Measurements from ENCODE around the gene CCND2. TPM values are rescaled to one million over a fixed set of nuclear protein-coding genes. Genes with fewer than 3 reads are reported as not detected.

CCND2 gene
- total RNA-seq, 1 experiment from 2014 or later, result 194 TPM

DNA sequence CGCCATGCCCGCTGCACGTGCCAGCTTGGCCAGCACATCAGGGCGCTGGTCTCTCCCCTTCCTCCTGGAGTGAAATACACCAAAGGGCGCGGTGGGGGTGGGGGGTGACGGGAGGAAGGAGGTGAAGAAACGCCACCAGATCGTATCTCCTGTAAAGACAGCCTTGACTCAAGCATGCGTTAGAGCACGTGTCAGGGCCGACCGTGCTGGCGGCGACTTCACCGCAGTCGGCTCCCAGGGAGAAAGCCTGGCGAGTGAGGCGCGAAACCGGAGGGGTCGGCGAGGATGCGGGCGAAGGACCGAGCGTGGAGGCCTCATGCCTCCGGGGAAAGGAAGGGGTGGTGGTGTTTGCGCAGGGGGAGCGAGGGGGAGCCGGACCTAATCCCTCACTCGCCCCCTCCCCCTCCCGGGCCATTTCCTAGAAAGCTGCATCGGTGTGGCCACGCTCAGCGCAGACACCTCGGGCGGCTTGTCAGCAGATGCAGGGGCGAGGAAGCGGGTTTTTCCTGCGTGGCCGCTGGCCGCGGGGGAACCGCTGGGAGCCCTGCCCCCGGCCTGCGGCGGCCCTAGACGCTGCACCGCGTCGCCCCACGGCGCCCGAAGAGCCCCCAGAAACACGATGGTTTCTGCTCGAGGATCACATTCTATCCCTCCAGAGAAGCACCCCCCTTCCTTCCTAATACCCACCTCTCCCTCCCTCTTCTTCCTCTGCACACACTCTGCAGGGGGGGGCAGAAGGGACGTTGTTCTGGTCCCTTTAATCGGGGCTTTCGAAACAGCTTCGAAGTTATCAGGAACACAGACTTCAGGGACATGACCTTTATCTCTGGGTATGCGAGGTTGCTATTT is 914 bp upstream of the CCND2 start (continued):
- TF ChIP-seq, protein P1, sequence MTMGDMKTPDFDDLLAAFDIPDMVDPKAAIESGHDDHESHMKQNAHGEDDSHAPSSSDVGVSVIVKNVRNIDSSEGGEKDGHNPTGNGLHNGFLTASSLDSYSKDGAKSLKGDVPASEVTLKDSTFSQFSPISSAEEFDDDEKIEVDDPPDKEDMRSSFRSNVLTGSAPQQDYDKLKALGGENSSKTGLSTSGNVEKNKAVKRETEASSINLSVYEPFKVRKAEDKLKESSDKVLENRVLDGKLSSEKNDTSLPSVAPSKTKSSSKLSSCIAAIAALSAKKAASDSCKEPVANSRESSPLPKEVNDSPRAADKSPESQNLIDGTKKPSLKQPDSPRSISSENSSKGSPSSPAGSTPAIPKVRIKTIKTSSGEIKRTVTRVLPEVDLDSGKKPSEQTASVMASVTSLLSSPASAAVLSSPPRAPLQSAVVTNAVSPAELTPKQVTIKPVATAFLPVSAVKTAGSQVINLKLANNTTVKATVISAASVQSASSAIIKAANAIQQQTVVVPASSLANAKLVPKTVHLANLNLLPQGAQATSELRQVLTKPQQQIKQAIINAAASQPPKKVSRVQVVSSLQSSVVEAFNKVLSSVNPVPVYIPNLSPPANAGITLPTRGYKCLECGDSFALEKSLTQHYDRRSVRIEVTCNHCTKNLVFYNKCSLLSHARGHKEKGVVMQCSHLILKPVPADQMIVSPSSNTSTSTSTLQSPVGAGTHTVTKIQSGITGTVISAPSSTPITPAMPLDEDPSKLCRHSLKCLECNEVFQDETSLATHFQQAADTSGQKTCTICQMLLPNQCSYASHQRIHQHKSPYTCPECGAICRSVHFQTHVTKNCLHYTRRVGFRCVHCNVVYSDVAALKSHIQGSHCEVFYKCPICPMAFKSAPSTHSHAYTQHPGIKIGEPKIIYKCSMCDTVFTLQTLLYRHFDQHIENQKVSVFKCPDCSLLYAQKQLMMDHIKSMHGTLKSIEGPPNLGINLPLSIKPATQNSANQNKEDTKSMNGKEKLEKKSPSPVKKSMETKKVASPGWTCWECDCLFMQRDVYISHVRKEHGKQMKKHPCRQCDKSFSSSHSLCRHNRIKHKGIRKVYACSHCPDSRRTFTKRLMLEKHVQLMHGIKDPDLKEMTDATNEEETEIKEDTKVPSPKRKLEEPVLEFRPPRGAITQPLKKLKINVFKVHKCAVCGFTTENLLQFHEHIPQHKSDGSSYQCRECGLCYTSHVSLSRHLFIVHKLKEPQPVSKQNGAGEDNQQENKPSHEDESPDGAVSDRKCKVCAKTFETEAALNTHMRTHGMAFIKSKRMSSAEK (CRISPR knock-in tag; IDR thresholded peaks at IDR 0.05; ENCODE audit: borderline replicate concordance), result no peak
- TF ChIP-seq, protein P2, sequence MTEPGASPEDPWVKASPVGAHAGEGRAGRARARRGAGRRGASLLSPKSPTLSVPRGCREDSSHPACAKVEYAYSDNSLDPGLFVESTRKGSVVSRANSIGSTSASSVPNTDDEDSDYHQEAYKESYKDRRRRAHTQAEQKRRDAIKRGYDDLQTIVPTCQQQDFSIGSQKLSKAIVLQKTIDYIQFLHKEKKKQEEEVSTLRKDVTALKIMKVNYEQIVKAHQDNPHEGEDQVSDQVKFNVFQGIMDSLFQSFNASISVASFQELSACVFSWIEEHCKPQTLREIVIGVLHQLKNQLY (CRISPR knock-in tag; IDR thresholded peaks at IDR 0.05), result no peak
- TF ChIP-seq ZNF232 (CRISPR knock-in tag; IDR thresholded peaks at IDR 0.05) (peak; percentile 96), FOXP1 (CRISPR knock-in tag; IDR thresholded peaks at IDR 0.05; ENCODE audit: borderline replicate concordance) (peak; percentile 98), TP53 (CRISPR knock-in tag; IDR thresholded peaks at IDR 0.05) (peak; percentile 94), TEAD1 (CRISPR knock-in tag; IDR thresholded peaks at IDR 0.05) (peak; percentile 99), IRF2 (CRISPR knock-in tag; IDR thresholded peaks at IDR 0.05; ENCODE audit: borderline replicate concordance, low read depth) (peak; percentile 75; the same call in 1 of the 2 replicates), NR1H2 (CRISPR knock-in tag; IDR thresholded peaks at IDR 0.05) (peak; percentile 90), RORB (CRISPR knock-in tag; IDR thresholded peaks at IDR 0.05) (no peak), CBFB (CRISPR knock-in tag; IDR thresholded peaks at IDR 0.05; ENCODE audit: low read depth) (0 out of 2 replicates have a peak, but pooled peaks have one; percentile 76), SMAD4 (CRISPR knock-in tag; IDR thresholded peaks at IDR 0.05) (peak; percentile 95), GTF2I (CRISPR knock-in tag; conservative IDR thresholded peaks at IDR 0.05) (no peak), GRHL2 (CRISPR knock-in tag; IDR thresholded peaks at IDR 0.05; ENCODE audit: insufficient replicate concordance, severe bottlenecking) (no peak), NFE2L1 (CRISPR knock-in tag; IDR thresholded peaks at IDR 0.05) (peak; percentile 96), MYBL2 (CRISPR knock-in tag; IDR thresholded peaks at IDR 0.05) (peak; percentile 97), GABPB1 (CRISPR knock-in tag; IDR thresholded peaks at IDR 0.05) (no peak), CREM (CRISPR knock-in tag; IDR thresholded peaks at IDR 0.05) (peak; percentile 64; the same call in 1 of the 2 replicates)
- TF ChIP-seq, protein P3, sequence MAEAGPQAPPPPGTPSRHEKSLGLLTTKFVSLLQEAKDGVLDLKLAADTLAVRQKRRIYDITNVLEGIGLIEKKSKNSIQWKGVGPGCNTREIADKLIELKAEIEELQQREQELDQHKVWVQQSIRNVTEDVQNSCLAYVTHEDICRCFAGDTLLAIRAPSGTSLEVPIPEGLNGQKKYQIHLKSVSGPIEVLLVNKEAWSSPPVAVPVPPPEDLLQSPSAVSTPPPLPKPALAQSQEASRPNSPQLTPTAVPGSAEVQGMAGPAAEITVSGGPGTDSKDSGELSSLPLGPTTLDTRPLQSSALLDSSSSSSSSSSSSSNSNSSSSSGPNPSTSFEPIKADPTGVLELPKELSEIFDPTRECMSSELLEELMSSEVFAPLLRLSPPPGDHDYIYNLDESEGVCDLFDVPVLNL (CRISPR knock-in tag; IDR thresholded peaks at IDR 0.05; ENCODE audit: borderline replicate concordance, low read depth), result peak; percentile 74; the same call in 1 of the 2 replicates
- TF ChIP-seq, protein P4, sequence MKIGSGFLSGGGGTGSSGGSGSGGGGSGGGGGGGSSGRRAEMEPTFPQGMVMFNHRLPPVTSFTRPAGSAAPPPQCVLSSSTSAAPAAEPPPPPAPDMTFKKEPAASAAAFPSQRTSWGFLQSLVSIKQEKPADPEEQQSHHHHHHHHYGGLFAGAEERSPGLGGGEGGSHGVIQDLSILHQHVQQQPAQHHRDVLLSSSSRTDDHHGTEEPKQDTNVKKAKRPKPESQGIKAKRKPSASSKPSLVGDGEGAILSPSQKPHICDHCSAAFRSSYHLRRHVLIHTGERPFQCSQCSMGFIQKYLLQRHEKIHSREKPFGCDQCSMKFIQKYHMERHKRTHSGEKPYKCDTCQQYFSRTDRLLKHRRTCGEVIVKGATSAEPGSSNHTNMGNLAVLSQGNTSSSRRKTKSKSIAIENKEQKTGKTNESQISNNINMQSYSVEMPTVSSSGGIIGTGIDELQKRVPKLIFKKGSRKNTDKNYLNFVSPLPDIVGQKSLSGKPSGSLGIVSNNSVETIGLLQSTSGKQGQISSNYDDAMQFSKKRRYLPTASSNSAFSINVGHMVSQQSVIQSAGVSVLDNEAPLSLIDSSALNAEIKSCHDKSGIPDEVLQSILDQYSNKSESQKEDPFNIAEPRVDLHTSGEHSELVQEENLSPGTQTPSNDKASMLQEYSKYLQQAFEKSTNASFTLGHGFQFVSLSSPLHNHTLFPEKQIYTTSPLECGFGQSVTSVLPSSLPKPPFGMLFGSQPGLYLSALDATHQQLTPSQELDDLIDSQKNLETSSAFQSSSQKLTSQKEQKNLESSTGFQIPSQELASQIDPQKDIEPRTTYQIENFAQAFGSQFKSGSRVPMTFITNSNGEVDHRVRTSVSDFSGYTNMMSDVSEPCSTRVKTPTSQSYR (CRISPR knock-in tag; IDR thresholded peaks at IDR 0.05), result peak; percentile 94
- TF ChIP-seq, protein P5, sequence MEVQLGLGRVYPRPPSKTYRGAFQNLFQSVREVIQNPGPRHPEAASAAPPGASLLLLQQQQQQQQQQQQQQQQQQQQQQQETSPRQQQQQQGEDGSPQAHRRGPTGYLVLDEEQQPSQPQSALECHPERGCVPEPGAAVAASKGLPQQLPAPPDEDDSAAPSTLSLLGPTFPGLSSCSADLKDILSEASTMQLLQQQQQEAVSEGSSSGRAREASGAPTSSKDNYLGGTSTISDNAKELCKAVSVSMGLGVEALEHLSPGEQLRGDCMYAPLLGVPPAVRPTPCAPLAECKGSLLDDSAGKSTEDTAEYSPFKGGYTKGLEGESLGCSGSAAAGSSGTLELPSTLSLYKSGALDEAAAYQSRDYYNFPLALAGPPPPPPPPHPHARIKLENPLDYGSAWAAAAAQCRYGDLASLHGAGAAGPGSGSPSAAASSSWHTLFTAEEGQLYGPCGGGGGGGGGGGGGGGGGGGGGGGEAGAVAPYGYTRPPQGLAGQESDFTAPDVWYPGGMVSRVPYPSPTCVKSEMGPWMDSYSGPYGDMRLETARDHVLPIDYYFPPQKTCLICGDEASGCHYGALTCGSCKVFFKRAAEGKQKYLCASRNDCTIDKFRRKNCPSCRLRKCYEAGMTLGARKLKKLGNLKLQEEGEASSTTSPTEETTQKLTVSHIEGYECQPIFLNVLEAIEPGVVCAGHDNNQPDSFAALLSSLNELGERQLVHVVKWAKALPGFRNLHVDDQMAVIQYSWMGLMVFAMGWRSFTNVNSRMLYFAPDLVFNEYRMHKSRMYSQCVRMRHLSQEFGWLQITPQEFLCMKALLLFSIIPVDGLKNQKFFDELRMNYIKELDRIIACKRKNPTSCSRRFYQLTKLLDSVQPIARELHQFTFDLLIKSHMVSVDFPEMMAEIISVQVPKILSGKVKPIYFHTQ (CRISPR knock-in tag; IDR thresholded peaks at IDR 0.05), result no peak
- TF ChIP-seq, protein P6, sequence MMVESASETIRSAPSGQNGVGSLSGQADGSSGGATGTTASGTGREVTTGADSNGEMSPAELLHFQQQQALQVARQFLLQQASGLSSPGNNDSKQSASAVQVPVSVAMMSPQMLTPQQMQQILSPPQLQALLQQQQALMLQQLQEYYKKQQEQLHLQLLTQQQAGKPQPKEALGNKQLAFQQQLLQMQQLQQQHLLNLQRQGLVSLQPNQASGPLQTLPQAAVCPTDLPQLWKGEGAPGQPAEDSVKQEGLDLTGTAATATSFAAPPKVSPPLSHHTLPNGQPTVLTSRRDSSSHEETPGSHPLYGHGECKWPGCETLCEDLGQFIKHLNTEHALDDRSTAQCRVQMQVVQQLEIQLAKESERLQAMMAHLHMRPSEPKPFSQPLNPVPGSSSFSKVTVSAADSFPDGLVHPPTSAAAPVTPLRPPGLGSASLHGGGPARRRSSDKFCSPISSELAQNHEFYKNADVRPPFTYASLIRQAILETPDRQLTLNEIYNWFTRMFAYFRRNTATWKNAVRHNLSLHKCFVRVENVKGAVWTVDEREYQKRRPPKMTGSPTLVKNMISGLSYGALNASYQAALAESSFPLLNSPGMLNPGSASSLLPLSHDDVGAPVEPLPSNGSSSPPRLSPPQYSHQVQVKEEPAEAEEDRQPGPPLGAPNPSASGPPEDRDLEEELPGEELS (CRISPR knock-in tag; IDR thresholded peaks at IDR 0.05), result peak; percentile 99
- TF ChIP-seq, protein P7, sequence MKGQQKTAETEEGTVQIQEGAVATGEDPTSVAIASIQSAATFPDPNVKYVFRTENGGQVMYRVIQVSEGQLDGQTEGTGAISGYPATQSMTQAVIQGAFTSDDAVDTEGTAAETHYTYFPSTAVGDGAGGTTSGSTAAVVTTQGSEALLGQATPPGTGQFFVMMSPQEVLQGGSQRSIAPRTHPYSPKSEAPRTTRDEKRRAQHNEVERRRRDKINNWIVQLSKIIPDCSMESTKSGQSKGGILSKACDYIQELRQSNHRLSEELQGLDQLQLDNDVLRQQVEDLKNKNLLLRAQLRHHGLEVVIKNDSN (CRISPR knock-in tag; IDR thresholded peaks at IDR 0.05), result peak; percentile 85
